GM12864 (cell line): ENCODE measurements around the gene ZBED3.

Source experiments
- DNase-seq: peaks from one replicate; pipeline ENCODE4 v3.0.0-alpha.2; 2011; ENCODE audit warnings: low read depth
- H3K4me3 ChIP-seq: 2 replicates; pipeline ENCODE4 v1.5.1; 2011; ENCODE audit warnings: mild to moderate bottlenecking, low read depth, low read length, control low read depth
- TF ChIP-seq, protein P1 (sequence below): IDR thresholded peaks from 2 replicates; pipeline ENCODE4 v1.5.1; 2011; ENCODE audit warnings: low read depth, mild to moderate bottlenecking, moderate library complexity, low read length, control low read depth, inconsistent platforms; ENCODE audit errors: missing control alignments

ZBED3 gene

DNA sequence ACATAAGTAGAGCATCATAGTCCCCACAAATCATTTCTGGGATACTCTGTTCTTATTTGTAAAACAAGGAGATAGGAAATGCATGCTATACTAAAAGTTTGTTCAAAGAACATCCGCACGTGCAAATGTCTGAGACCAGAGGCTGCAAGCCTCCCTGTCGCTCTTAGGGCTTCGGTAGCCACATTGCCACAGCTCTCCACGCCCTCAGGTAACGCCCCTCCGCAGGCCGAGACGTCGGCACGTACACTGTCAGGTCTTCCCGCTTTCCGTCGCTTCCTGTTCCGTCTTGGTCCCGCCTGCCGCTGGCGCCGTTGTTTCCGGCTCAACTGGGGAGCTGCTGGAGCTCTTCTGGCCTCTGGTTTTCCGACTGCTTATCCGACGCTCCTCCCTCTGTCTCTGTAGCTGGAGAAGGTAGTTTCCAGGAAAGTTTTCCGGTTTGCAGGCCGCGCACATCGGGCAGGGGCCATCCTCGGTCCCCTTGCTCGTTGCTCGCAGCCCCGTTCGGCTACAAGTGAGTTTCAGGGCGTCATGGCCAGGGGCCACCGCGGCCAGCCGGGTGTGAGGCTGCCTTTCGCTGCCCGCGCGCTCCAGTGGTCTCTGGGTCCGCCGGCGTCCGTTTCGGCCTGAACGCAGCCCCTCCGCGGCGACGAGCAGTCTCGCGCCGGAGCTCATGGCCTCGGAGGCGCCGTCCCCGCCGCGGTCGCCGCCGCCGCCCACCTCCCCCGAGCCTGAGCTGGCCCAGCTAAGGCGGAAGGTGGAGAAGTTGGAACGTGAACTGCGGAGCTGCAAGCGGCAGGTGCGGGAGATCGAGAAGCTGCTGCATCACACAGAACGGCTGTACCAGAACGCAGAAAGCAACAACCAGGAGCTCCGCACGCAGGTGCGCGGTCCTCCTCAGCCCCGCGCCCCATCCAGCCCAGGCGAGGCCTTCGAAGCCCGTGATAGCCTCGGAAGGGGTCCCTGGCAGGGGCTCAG, 56.7 kb downstream of the ZBED3 start, which contains the start of gene AGGF1:
TSS of gene AGGF1 (plus strand) at position 308 of the 975 bp plus-strand sequence. CDS start at position 671, 363 bp downstream.
- peak; percentile 88 for DNase-seq
- TF ChIP-seq, protein P1, sequence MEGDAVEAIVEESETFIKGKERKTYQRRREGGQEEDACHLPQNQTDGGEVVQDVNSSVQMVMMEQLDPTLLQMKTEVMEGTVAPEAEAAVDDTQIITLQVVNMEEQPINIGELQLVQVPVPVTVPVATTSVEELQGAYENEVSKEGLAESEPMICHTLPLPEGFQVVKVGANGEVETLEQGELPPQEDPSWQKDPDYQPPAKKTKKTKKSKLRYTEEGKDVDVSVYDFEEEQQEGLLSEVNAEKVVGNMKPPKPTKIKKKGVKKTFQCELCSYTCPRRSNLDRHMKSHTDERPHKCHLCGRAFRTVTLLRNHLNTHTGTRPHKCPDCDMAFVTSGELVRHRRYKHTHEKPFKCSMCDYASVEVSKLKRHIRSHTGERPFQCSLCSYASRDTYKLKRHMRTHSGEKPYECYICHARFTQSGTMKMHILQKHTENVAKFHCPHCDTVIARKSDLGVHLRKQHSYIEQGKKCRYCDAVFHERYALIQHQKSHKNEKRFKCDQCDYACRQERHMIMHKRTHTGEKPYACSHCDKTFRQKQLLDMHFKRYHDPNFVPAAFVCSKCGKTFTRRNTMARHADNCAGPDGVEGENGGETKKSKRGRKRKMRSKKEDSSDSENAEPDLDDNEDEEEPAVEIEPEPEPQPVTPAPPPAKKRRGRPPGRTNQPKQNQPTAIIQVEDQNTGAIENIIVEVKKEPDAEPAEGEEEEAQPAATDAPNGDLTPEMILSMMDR, result no peak
- H3K4me3 ChIP-seq, result peak within 1 kb of the TSS; percentile 94

DNA sequence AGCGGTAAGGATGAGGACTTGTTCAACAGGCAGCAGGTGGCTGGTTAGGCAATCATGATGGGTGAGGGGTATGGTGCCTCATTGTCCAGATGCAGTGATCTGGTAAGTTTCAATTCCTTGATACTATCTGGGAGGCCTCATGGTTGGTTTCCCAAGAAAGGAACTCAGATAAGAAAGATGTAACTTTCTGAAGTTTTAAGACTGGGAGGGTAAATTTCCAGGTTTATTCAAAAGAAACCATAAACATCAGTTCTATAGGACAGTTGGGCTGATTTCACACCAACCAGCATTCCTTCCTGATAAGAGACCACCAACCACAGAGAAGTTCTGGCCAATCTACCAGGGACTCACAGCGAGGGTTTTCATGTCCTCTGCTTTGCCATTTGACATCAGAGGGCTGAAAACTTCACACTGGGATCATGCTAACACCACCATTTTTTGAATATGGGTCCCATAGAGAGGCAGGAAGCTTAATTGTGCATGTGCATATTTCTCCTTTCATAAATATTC, 57.7 kb downstream of the ZBED3 start:
- TF ChIP-seq, protein P1, result no peak
- H3K4me3 ChIP-seq, result no peak overlapping the region; the same call in 1 of the 2 replicates
- DNase-seq, result no peak

DNA sequence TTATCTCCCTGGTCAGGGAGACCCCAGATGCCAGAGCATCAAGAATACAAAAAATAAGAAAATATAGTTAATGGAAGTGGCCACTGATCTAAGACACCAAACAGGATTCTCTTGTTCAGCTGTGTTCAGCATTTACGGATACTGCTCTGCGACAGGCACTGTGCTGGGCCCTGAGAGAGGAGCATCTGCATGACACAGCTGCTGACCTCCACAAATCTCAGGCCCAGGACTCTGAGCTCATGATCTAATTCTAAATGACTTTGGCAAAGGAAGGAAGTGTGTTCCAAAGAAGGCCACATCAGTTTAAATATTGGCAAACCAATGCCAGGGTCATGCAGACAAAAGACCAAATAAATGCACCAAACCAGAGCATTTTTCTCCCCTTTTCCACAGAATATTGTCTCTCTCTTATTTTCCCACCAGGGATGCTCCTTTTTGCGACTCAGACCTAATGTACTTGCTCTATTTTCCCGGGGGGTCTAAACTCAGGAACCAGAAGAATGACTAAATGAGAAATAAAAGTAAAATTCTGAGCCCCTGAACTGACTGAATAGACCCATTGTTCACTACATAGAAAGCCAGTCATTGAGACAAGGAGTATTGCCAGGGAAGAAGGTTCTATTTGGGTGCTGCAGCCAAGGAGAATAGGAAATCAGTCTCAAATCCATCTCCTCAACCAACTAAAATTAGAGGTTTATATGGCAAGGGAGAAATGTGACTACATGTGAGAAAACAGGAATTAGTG, 58.3 kb downstream of the ZBED3 start:
- DNase-seq, result no peak
- TF ChIP-seq, protein P1, result no peak
- no peak overlapping the region for H3K4me3 ChIP-seq

DNA sequence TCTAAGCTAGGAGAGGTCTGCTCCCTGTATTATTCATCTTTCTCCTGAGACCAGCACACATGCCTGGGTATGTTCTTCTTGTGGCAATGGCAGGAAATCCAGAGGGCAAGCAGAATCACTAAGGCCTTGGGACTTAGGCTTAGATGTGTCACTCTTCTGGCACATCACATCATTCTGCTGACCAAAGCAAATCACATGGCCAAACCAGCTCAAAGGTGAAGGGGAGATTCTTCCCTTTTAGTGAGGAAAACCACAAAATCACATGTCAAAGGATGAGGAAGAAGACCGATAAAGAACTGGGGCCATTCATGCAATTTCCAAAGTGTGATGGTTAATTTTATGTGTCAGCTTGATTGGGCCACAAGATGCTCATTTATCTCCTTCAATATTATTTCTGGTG, 62.6 kb downstream of the ZBED3 start:
- no peak overlapping the region for H3K4me3 ChIP-seq
- no peak for DNase-seq
- TF ChIP-seq, protein P1, result no peak

DNA sequence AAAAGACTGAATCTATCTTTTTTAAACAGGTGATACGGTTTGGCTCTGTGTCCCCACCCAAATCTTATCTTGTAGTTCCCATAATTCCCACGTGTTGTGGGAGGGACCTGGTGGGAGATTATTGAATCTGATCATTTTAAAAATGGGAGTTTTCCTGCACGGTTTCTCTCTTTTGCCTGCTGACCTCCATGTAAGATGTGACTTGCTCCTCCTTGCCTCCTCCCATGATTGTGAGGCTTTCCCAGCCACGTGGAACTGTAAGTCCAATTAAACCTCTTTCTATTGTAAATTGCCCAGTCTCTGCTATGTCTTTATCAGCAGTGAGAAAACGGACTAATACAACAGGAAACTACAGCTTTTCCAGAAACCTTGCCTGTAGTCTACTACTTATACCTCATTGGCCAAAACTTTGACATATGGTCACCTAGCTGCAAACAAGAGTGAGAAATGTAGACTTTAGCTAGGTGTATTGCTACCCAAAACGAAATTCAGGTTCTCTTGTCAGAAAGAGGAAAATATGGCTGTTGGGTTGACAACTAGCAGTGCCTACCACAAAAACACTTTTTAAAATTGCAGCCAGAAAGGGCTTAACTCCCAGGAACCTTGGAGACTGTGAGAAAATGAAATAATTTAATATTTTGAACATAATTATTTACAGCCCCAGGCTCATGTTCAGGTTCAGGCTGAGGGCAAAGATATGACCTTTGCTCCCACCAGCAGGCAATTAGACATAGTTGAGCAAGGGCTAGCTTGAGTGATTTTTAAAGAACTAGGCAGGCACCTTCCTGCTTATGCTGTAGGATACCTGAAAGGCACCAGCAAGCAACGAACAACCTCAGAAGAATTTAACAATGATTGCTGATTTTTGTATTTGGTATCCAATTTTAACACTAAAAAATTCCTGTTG, 64.3 kb downstream of the ZBED3 start:
- H3K4me3 ChIP-seq, result no peak overlapping the region
- DNase-seq, result no peak
- TF ChIP-seq, protein P1, result no peak
